ENCODE results near the gene ZNF473. TPM values are rescaled to one million over a fixed set of nuclear protein-coding genes. Genes with fewer than 3 reads are reported as not detected.

The ZNF473 gene
- total RNA-seq, 1 donor from 2014 or later = 9.7 TPM

GRCh38 chr19:50003810-50004419, 21.9 kb upstream of the ZNF473 start:
- peak overlapping the region; percentile 42 for H3K4me3 Mint-ChIP-seq (ENCODE audit: unreplicated experiment)
- Histone ChIP-seq H3K27ac (ENCODE audit: low read depth, low read length) (peak overlapping the region; percentile 52), H3K79me2 (ENCODE audit: insufficient read depth, low read length) (no peaks in the 10 kb centered on the region), H3K36me3 (ENCODE audit: insufficient read depth, low read length) (peaks cover 13% of the 10 kb centered on the region), H3K9ac (ENCODE audit: low read length) (peak overlapping the region; percentile 69), H3K9me3 (ENCODE audit: insufficient read depth, low read depth, low read length) (no peaks in the 10 kb centered on the region), H3K27me3 (ENCODE audit: insufficient read depth, low read length) (no peaks in the 10 kb centered on the region), H4K20me1 (ENCODE audit: insufficient read depth, low read length) (peaks cover 66% of the 10 kb centered on the region), H2AFZ (ENCODE audit: low read depth, low read length) (no peak overlapping the region), H3K4me1 (ENCODE audit: insufficient read depth, low read length) (peaks cover 13% of the 10 kb centered on the region), H3K4me2 (ENCODE audit: low read length) (peak overlapping the region; percentile 84), H3K4me3 (ENCODE audit: insufficient read depth, low read depth, low read length) (peak overlapping the region; percentile 26)
- TF ChIP-seq EZH2 (IDR thresholded peaks at IDR 0.05; ENCODE audit: insufficient read depth, low read length) (no peak), CTCF (IDR thresholded peaks at IDR 0.05; ENCODE audit: insufficient read depth, low read depth, low read length) (no peak)
- DNase-seq (ENCODE audit: low read depth) (peak; percentile 96), FAIRE-seq (no peak)
- H3K36me3 Mint-ChIP-seq (ENCODE audit: low read depth, unreplicated experiment) = peaks cover 40% of the 10 kb centered on the region
- H3K27me3 Mint-ChIP-seq (ENCODE audit: low read depth, unreplicated experiment) = no peaks in the 10 kb centered on the region
- peaks cover 3% of the 10 kb centered on the region for H3K9me3 Mint-ChIP-seq (ENCODE audit: unreplicated experiment)
- H3K27ac Mint-ChIP-seq (ENCODE audit: unreplicated experiment) = peak overlapping the region; percentile 71
- H3K4me1 Mint-ChIP-seq (ENCODE audit: low read depth, unreplicated experiment) = peaks cover 9% of the 10 kb centered on the region

GRCh38 chr19:50005428-50005827, 20.4 kb upstream of the ZNF473 start:
- peaks cover 8% of the 10 kb centered on the region for H3K36me3 ChIP-seq (ENCODE audit: insufficient read depth, low read length)
- H3K9me3 ChIP-seq (ENCODE audit: insufficient read depth, low read depth, low read length) = no peaks in the 10 kb centered on the region
- TF ChIP-seq CTCF (IDR thresholded peaks at IDR 0.05; ENCODE audit: insufficient read depth, low read depth, low read length) = no peak
- TF ChIP-seq EZH2 (IDR thresholded peaks at IDR 0.05; ENCODE audit: insufficient read depth, low read length) = no peak
- H3K9me3 Mint-ChIP-seq (ENCODE audit: unreplicated experiment) = peaks cover 3% of the 10 kb centered on the region
- peaks cover 13% of the 10 kb centered on the region for H3K4me1 ChIP-seq (ENCODE audit: insufficient read depth, low read length)
- H3K27me3 Mint-ChIP-seq (ENCODE audit: low read depth, unreplicated experiment) = no peaks in the 10 kb centered on the region
- H3K9ac ChIP-seq (ENCODE audit: low read length) = no peak overlapping the region
- no peak overlapping the region for H3K4me2 ChIP-seq (ENCODE audit: low read length)
- peaks cover 9% of the 10 kb centered on the region for H3K4me1 Mint-ChIP-seq (ENCODE audit: low read depth, unreplicated experiment)
- no peak overlapping the region for H2AFZ ChIP-seq (ENCODE audit: low read depth, low read length)
- no peak for DNase-seq (ENCODE audit: low read depth)
- no peaks in the 10 kb centered on the region for H3K27me3 ChIP-seq (ENCODE audit: insufficient read depth, low read length)
- no peak overlapping the region for H3K27ac ChIP-seq (ENCODE audit: low read depth, low read length)
- no peak overlapping the region for H3K4me3 Mint-ChIP-seq (ENCODE audit: unreplicated experiment)
- no peak overlapping the region for H3K27ac Mint-ChIP-seq (ENCODE audit: unreplicated experiment)
- peaks cover 34% of the 10 kb centered on the region for H3K36me3 Mint-ChIP-seq (ENCODE audit: low read depth, unreplicated experiment)
- no peak for FAIRE-seq
- no peak overlapping the region for H3K4me3 ChIP-seq (ENCODE audit: insufficient read depth, low read depth, low read length)
- no peaks in the 10 kb centered on the region for H3K79me2 ChIP-seq (ENCODE audit: insufficient read depth, low read length)
- H4K20me1 ChIP-seq (ENCODE audit: insufficient read depth, low read length) = peaks cover 57% of the 10 kb centered on the region

GRCh38 chr19:50007170-50007569, 18.6 kb upstream of the ZNF473 start:
- TF ChIP-seq EZH2 (IDR thresholded peaks at IDR 0.05; ENCODE audit: insufficient read depth, low read length) (no peak), CTCF (IDR thresholded peaks at IDR 0.05; ENCODE audit: insufficient read depth, low read depth, low read length) (no peak)
- Histone ChIP-seq H3K79me2 (ENCODE audit: insufficient read depth, low read length) (no peaks in the 10 kb centered on the region), H3K4me2 (ENCODE audit: low read length) (no peak overlapping the region), H3K27me3 (ENCODE audit: insufficient read depth, low read length) (no peaks in the 10 kb centered on the region), H3K36me3 (ENCODE audit: insufficient read depth, low read length) (peaks cover 5% of the 10 kb centered on the region), H3K9me3 (ENCODE audit: insufficient read depth, low read depth, low read length) (no peaks in the 10 kb centered on the region), H4K20me1 (ENCODE audit: insufficient read depth, low read length) (peaks cover 40% of the 10 kb centered on the region), H3K9ac (ENCODE audit: low read length) (no peak overlapping the region), H3K27ac (ENCODE audit: low read depth, low read length) (no peak overlapping the region), H3K4me1 (ENCODE audit: insufficient read depth, low read length) (peaks cover 13% of the 10 kb centered on the region), H2AFZ (ENCODE audit: low read depth, low read length) (no peak overlapping the region), H3K4me3 (ENCODE audit: insufficient read depth, low read depth, low read length) (no peak overlapping the region)
- H3K4me1 Mint-ChIP-seq (ENCODE audit: low read depth, unreplicated experiment) = peaks cover 9% of the 10 kb centered on the region
- H3K4me3 Mint-ChIP-seq (ENCODE audit: unreplicated experiment) = no peak overlapping the region
- H3K9me3 Mint-ChIP-seq (ENCODE audit: unreplicated experiment) = peaks cover 3% of the 10 kb centered on the region
- H3K36me3 Mint-ChIP-seq (ENCODE audit: low read depth, unreplicated experiment) = peaks cover 30% of the 10 kb centered on the region
- FAIRE-seq = no peak
- DNase-seq (ENCODE audit: low read depth) = no peak
- H3K27ac Mint-ChIP-seq (ENCODE audit: unreplicated experiment) = no peak overlapping the region
- no peaks in the 10 kb centered on the region for H3K27me3 Mint-ChIP-seq (ENCODE audit: low read depth, unreplicated experiment)
